OCI-M1 (cell line): Measurements from ENCODE around the gene FAM174C.

Source experiments
- DNase-seq: peaks from one replicate; lab custom pipeline; 2025; lab: John Stamatoyannopoulos, UW

Gene FAM174C

DNA sequence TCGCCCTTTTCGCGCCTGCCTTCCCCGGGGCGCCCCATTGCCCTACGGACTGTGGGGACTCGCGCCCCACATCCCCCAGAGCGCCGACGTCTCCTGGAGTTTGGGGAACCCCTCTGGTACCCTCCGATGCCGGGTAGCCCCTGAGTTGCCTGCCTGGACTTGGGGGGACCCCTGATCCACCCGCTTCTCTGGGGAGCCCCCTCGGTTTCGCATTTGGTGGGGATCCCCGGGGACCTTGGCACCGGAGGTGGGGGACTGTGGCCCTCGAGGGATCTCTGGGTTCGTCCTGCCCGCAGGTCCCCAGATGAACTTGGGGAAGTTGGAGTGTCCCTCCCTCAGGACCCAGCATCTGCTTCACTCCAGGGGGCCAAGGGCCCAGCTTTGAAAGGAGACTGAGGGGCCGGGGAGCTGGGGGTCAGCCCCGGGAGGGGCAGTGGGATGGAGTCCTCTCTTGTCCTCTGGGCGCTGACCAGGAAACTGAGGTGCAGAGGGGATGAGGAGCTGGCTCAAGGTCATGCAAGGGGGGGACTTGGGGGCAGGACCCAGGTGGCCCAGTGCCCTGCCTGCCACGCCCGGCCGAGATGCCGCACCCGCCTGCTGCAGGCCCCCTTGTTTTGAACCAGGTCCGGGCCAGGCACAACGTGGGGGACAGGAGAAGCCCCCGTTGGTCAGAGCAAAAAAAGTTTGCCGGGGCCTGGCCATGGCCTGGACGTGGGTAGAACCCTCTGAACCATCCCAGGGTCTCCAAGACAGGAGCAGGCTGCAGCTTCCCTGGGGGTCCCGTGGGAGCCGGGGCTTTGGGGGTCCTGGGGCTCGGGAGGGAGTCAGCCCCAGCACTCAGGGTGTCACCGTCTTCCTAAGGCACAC is 11.4 kb downstream of the FAM174C start:
- DNase-seq: no peak

- DNase-seq: no peak
These were observed 12.3 kb downstream of the FAM174C start for GRCh38 chr19:1287354-1288225.

DNA sequence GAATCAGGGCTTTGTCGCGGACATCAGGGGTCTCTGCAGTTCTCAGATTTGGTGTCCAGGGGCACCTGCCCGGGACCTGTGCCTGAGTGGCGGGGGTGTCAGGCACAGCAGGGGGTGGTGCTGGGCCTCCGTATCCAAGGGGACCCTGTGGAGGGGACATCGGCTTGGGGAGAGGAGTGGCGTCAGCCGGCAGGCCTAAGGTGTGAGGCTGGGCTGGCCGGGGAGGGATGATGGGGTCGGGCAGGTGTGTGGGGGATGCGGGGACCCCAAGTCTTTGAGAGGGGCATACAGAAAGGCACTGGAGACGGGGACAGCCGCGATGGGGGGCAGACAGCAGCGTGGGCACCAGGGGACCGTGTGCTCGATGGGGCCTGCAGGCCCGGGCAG is 12.9 kb downstream of the FAM174C start:
- no peak for DNase-seq

GRCh38 chr19:1288833-1289685 is 13.7 kb downstream of the FAM174C start:
- no peak for DNase-seq

GRCh38 chr19:1289686-1290025 is 14.3 kb downstream of the FAM174C start:
- no peak for DNase-seq

DNA sequence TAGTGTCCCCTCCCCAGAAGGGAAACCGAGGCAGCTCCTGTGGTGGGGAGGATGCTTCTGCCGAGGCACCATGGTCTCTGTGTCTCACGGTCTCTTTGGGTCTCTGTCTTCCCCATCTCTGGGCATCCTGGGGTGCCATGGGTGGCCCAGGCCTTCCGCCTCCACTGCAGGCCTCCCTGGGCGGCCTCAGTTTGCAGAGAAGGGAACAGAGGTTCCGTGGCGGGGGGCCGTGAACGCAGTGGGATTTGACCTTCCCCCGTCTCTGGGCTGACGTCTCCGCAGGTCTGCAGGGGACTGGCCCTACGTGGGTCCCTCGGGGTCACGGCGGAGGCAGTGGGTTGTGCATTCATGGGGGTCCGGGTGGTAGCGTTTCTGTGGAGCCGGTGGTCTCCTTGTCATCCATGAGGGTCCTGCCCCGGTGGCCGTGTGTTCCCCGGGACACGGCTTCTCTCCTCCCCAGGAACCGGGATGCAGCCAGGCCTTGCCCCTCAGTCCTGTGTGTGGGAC is 14.9 kb downstream of the FAM174C start:
- DNase-seq: no peak

GRCh38 chr19:1290703-1291651 is 15.6 kb downstream of the FAM174C start:
- no peak for DNase-seq

DNA sequence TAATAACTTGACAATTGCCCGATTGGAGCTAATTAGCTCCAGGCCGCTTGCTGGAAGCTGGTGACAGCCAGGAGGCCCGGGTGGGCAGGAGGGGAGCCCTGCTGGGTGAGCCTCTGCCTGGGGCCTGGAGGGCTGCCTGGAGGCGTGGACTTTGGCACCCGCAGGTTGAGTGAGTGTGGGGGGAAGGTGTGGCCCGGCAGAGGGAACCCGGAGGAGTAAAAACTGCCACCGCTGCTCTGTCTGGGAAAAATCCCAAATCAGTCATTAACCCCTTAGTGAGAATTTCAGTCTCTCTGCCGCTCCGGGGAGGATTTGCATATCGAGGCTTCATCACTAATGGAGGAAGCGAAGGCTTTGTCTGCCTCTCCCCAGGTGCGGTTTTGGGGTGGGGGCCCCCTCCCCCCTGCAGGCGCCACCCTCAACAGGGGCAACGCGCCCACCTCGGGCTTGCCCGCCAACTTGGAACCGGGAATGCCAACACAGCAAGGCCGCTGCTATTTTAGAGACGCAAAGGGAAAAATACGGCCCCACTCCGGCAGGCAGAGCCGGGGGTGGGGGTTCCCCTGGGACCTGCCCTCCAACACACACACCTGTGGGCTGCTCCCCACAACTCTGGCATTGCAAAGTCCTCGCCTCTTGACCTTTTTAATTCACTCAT is 16.6 kb downstream of the FAM174C start:
- DNase-seq: no peak

DNA sequence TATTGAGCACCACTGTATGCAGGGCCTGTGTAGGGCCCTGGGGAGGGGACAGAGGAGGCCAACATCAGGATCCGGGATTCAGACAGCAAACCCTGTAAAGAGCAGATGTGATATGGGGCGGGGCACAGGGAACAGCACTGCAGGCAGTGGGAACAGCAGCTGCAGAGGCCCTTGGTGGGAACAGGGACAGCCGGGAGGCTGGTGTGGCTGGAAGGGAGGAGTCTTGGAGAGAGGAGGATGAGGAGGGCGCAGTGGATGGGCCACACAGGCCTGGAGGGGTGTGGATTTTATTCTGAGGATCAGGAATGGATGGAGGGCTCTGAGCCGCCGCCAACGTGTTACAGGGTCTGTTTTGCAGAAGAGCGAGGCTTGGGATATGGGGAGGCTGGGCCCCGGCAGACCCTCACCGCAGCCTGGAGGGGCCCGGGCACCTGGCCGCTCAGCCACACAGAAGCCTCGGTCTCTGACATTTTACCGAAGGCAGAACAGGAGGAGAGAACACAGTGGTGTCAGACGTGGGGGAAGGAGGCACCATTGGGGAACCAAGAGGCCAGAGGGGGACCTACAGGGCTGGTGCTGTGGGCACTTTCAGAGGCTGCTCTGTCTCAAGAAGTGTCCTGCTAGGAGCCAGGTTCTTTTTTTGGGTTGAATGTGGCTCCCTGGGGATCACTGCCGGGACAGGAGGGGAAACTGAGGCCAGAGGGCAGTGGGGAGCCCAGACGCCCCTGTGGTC is 17.3 kb downstream of the FAM174C start:
- DNase-seq: no peak

DNA sequence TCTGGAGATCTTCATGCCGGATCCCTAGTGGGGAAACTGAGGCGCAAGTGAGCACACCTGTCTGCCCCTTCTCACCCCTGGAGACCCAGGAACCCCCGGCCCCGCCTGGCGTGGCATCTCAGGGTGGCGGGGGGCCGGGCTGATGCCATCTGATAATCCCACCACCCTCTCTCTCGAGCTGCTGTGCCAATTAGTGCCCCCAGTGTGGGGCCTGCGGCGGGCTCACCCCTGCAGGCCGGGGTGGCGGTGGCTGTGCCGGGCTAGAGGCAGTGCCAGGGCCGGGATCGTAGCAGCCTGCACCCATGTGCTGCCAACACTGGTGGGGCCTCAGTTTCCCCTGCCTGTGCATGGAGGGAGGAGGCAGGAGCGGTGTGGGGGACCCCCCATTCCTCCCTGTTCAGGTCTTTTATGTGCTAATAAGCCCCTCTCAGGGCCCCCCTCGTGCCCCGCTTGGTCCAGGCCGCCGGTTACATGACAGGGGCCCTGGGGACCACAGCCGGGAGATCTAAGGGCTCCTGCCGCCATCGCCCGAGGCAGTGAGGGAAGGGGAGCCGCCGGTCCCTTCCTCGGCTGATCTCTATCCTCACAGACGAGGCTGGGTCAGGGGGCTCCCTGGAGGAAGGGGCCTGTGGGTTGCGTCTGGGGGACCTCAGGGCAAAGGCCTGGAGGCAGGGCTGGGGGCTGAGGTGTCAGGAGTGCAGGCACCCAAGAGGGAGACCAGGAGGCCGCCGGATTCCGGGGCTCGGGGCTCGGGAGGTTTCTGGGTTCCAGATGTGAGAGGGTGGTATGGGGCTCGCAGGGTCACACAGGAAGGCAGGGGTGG is 18.7 kb downstream of the FAM174C start:
- no peak for DNase-seq

DNA sequence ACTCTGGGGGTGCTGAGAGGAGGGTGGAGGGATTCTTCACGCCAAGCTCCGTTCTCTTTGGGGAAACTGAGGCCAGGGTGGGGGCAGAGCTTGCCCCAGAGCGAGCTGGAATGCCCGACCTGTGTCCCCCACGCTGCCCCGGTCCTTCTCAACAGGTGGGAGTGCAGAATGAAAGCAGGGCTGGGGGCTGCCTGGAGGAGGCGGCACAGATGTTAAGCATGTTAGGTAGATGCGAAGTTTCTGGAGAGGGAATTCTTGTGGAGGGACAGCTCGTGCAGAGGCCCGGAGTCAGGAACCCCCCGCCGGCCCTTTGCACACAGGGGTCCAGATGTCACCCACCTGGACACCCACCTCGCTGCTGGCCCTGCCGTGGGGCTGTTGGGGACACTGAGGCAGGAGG is 19.4 kb downstream of the FAM174C start:
- DNase-seq: no peak

DNA sequence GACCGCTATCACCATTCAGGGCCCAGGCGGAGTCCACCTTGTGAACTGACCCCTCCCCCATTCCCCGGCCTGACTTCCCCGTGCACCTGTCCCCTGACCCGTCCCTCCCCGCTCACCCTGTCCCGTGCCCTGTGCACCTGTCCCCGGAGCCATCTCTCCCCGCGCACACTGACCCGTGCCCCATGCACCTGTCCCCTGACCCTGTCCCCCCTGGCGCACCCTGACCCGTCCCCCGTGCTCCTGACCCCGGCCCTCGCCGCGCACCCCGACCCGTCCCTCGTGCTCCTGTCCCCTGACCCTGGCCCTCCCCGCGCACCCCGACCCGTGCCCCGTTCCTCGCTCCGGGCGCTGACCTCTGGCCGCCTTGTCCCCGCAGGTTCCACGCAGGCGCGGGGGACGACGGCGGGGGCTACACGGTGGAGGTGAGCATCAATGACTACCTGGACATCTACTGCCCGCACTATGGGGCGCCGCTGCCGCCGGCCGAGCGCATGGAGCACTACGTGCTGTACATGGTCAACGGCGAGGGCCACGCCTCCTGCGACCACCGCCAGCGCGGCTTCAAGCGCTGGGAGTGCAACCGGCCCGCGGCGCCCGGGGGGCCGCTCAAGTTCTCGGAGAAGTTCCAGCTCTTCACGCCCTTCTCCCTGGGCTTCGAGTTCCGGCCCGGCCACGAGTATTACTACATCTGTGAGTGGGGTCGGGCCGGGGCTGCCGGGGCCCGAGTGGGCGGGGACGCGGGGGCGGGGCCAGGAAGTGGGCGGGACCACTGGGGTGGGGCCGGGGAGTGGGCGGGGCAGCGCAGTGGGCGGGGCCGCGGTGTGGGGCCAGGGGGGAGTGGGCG is 20.1 kb downstream of the FAM174C start:
- no peak for DNase-seq

GRCh38 chr19:1296078-1296477 is 20.7 kb downstream of the FAM174C start:
- DNase-seq: no peak

- no peak for DNase-seq
These were observed 21.4 kb downstream of the FAM174C start for GRCh38 chr19:1296575-1297271.

DNA sequence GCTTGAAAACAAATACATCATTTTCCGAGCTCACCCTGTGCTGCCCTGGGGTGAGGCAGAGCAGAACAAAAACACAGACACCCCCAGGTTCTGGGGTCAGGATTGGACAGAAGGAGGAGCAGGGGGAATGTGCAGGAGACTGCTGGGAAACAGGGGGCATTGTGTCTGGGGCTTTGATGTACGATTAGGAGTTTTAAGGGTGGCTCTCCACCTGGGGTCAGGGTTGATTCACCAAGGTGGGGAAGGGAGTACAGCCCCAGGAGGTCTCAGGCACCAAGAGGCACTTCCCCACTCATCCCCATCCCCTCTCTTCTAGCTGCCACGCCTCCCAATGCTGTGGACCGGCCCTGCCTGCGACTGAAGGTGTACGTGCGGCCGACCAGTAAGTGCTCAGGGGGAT is 22.9 kb downstream of the FAM174C start:
- DNase-seq: no peak

DNA sequence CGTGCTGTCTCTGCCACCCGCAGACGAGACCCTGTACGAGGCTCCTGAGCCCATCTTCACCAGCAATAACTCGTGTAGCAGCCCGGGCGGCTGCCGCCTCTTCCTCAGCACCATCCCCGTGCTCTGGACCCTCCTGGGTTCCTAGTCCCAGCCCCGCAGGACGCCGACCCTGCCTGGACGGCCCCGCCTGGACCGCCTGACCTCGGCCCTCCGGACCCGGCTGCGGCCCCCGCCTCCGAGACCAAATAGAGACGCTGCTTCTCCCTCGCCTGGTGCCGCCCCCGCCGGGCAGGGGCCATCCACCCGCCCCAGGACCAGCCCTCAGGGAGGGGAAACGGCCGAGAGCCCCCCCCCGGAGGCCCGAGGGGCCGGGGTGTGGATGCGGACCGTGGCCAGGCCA is 24.5 kb downstream of the FAM174C start:
- DNase-seq: no peak
